PFSK-1 (cell line): Measurements from ENCODE around the gene IGFN1.

ENCODE experiments used
- POLR2AphosphoS5 ChIP-seq: IDR thresholded peaks from 2 replicates; pipeline ENCODE4 v1.6.1; 2012; ENCODE audit warnings: low read depth, mild to moderate bottlenecking, control low read depth, low read length, moderate library complexity
- REST ChIP-seq, 2 experiments: IDR thresholded peaks; 2 replicates each; pipeline versions ENCODE4 v1.6.1 to v1.8.0; 2011 to 2012; ENCODE audit warnings: low read depth in 2 of 2, low read length in 2 of 2, control low read depth in 1 of 2, inconsistent platforms in 1 of 2, mild to moderate bottlenecking in 1 of 2, moderate library complexity in 1 of 2; ENCODE audit not compliant: insufficient read depth in 1 of 2
- SIN3A ChIP-seq: IDR thresholded peaks from 2 replicates; pipeline ENCODE4 v1.6.1; 2012; ENCODE audit warnings: mild to moderate bottlenecking, low read length, moderate library complexity, borderline replicate concordance; ENCODE audit not compliant: insufficient read depth
- TAF1 ChIP-seq: IDR thresholded peaks from 2 replicates; pipeline ENCODE4 v1.6.1; 2012; ENCODE audit warnings: low read length, control low read depth, borderline replicate concordance; ENCODE audit not compliant: insufficient read depth

- no peak for TF ChIP-seq TAF1
- TF ChIP-seq POLR2AphosphoS5, result no peak
- TF ChIP-seq SIN3A, result no peak
- TF ChIP-seq REST (IDR thresholded peaks at IDR 0.05; ENCODE audit: insufficient read depth in 1 of 2, low read depth in 2 of 2, low read length in 2 of 2), result no peak
Measured at GRCh38 chr1:201205036-201205435, 14.4 kb downstream of the IGFN1 start.
